ENCODE data around the gene FLOT2.

GRCh38 chr17:28864991-28865849, 32.3 kb downstream of the FLOT2 start:
- no peak for TF ChIP-seq CTCF (IDR thresholded peaks at IDR 0.05; ENCODE audit: low read depth, low read length, poor library complexity, severe bottlenecking)
- no peak for TF ChIP-seq EZH2phosphoT487 (IDR thresholded peaks at IDR 0.05; ENCODE audit: borderline replicate concordance, low read length)

Data from DOHH2 (cell line).